A549 (cell line): ENCODE data around the gene NUTM2F. TPM values are rescaled to one million over a fixed set of nuclear protein-coding genes. Genes with fewer than 3 reads are reported as not detected.

ENCODE experiments used
- ATAC-seq, 2 experiments: fragments of 200-7000 bp in 1 of 2; fragments of >200 bp in 1 of 2; cut with Nextera tagmentation in 1 of 2; cut with Tn5 transposase in 1 of 2; 3 replicates each; pipeline versions ENCODE4 v1.8.0 to v1.9.1; 2018 to 2020; ENCODE audit warnings: mild to moderate bottlenecking in 1 of 2, moderate library complexity in 1 of 2
- CTCF ChIA-PET: fragments of 300-600 bp; sonication (Branson Sonifier 250); formaldehyde crosslinking; extraction: SDS; loops from one replicate; lab custom pipeline; 2021; ENCODE audit warnings: antibody characterized with exemption, inconsistent platforms; lab: Yijun Ruan, JAX
- POLR2A ChIA-PET: fragments of 350-600 bp; formaldehyde crosslinking; extraction: SDS; loops from one replicate; lab custom pipeline; 2021; ENCODE audit warnings: antibody characterized with exemption, inconsistent platforms; lab: Yijun Ruan, JAX
- DNase-seq, 2 experiments: peaks; one replicate each; pipeline versions ENCODE4 v3.0.0 to v3.0.0-alpha.2; 2011 to 2016; ENCODE audit warnings: low read depth in 1 of 2, low spot score in 1 of 2
- FAIRE-seq: peaks from 2 replicates; lab custom pipeline; 2011; peaks lifted over from hg19 to GRCh38; lab: Jason Lieb, UNC
- H3K27ac ChIP-seq, 2 experiments: fragments of >200 bp; sonication (Bioruptor Twin); formaldehyde crosslinking; 3 replicates each; pipeline ENCODE4 v1.5.1; 2016 to 2017
- H3K4me1 ChIP-seq: fragments of >200 bp; sonication (Bioruptor Twin); formaldehyde crosslinking; 3 replicates; pipeline ENCODE4 v1.6.1; 2016
- H3K4me2 ChIP-seq: fragments of >200 bp; sonication (Bioruptor Twin); formaldehyde crosslinking; 3 replicates; pipeline ENCODE4 v1.6.1; 2016
- H3K4me3 ChIP-seq: fragments of >200 bp; sonication (Bioruptor Twin); formaldehyde crosslinking; 3 replicates; pipeline ENCODE4 v1.5.1; 2016
- H3K9me3 ChIP-seq: fragments of >200 bp; sonication (Bioruptor Twin); formaldehyde crosslinking; 3 replicates; pipeline ENCODE4 v1.6.1; 2016
- ATOH8 ChIP-seq: fragments of 250-450 bp; sonication (Bioruptor Pico); IDR thresholded peaks from 2 replicates; pipeline ENCODE4 v1.5.0; 2020; ENCODE audit warnings: low read depth, mild to moderate bottlenecking, moderate library complexity
- BCL3 ChIP-seq: fragments of >200 bp; sonication (Bioruptor Twin); formaldehyde crosslinking; IDR thresholded peaks from 3 replicates; pipeline ENCODE4 v1.6.1; 2016
- CBX2 ChIP-seq: fragments of 200-600 bp; sonication (generic); IDR thresholded peaks from 2 replicates; pipeline ENCODE4 v1.6.1; 2016; ENCODE audit warnings: low read depth, mild to moderate bottlenecking, borderline replicate concordance
- CBX8 ChIP-seq: fragments of 200-600 bp; sonication (generic); IDR thresholded peaks from 2 replicates; pipeline ENCODE4 v1.6.1; 2016
- CEBPB ChIP-seq, 2 experiments: fragments of >200 bp in 1 of 2; sonication (Bioruptor Twin) in 1 of 2; formaldehyde crosslinking in 1 of 2; IDR thresholded peaks; 2 replicates each; pipeline ENCODE4 v1.6.1; 2012 to 2016
- CHD4 ChIP-seq: fragments of 200-600 bp; sonication (generic); IDR thresholded peaks from 2 replicates; pipeline ENCODE4 v1.6.1; 2016; ENCODE audit warnings: antibody characterized with exemption, mild to moderate bottlenecking, borderline replicate concordance
- E2F6 ChIP-seq: IDR thresholded peaks from 2 replicates; pipeline ENCODE4 v1.6.1; 2012; ENCODE audit warnings: low read depth, borderline replicate concordance
- EHMT2 ChIP-seq: fragments of 200-600 bp; sonication (generic); IDR thresholded peaks from 2 replicates; pipeline ENCODE4 v1.6.1; 2016; ENCODE audit warnings: antibody characterized with exemption, low read depth, mild to moderate bottlenecking, moderate library complexity
- FOSL2 ChIP-seq, 2 experiments: fragments of 450-650 bp in 1 of 2; fragments of >200 bp in 1 of 2; sonication (Bioruptor Twin) in 1 of 2; formaldehyde crosslinking; IDR thresholded peaks; 2 replicates each; pipeline versions ENCODE4 v1.5.0 to v1.6.1; 2016 to 2020; ENCODE audit warnings: mild to moderate bottlenecking in 1 of 2, moderate library complexity in 1 of 2
- HMGXB4 ChIP-seq: fragments of 250-450 bp; sonication (Bioruptor Pico); IDR thresholded peaks from 2 replicates; pipeline ENCODE4 v1.5.0; 2021; ENCODE audit warnings: mild to moderate bottlenecking, moderate library complexity, borderline replicate concordance
- HOXA7 ChIP-seq: fragments of 250-450 bp; sonication (Bioruptor Pico); IDR thresholded peaks from 2 replicates; pipeline ENCODE4 v1.5.0; 2020; ENCODE audit warnings: mild to moderate bottlenecking, moderate library complexity
- JUNB ChIP-seq: fragments of >200 bp; sonication (Bioruptor Twin); formaldehyde crosslinking; IDR thresholded peaks from 2 replicates; pipeline ENCODE4 v1.6.1; 2016
- KDM1A ChIP-seq: fragments of 200-600 bp; sonication (generic); IDR thresholded peaks from 2 replicates; pipeline ENCODE4 v1.6.1; 2016; ENCODE audit warnings: low read depth, mild to moderate bottlenecking
- MAFK ChIP-seq: fragments of 450-650 bp; IDR thresholded peaks from 2 replicates; pipeline ENCODE4 v1.6.1; 2014; ENCODE audit not compliant: partially characterized antibody
- MYC ChIP-seq: IDR thresholded peaks from 2 replicates; pipeline ENCODE4 v1.6.1; 2012; ENCODE audit warnings: mild to moderate bottlenecking, inconsistent platforms, low read length, improper control_type of control experiment, borderline replicate concordance
- NFE2L2 ChIP-seq: fragments of 150-350 bp; conservative IDR thresholded peaks from 2 replicates; pipeline ENCODE4 v1.6.1; 2014; ENCODE audit warnings: low read length
- NPAS2 ChIP-seq: fragments of 250-450 bp; sonication (Bioruptor Pico); IDR thresholded peaks from 2 replicates; pipeline ENCODE4 v1.8.0; 2022; ENCODE audit warnings: mild to moderate bottlenecking, moderate library complexity, borderline replicate concordance
- PBX3 ChIP-seq: IDR thresholded peaks from 2 replicates; pipeline ENCODE4 v1.6.1; 2012
- RFX5 ChIP-seq: fragments of 450-650 bp; IDR thresholded peaks from 2 replicates; pipeline ENCODE4 v1.7.1; 2014; ENCODE audit warnings: antibody characterized with exemption, mild to moderate bottlenecking, moderate library complexity
- SMC3 ChIP-seq: fragments of >200 bp; sonication (Bioruptor Twin); formaldehyde crosslinking; IDR thresholded peaks from 3 replicates; pipeline ENCODE4 v1.6.1; 2018; ENCODE audit warnings: inconsistent platforms
- SREBF2 ChIP-seq: fragments of 450-650 bp; IDR thresholded peaks from 2 replicates; pipeline ENCODE4 v1.6.1; 2014; ENCODE audit warnings: mild to moderate bottlenecking, moderate library complexity
- TFCP2L1 ChIP-seq: fragments of 250-450 bp; sonication (Bioruptor Pico); IDR thresholded peaks from 2 replicates; pipeline ENCODE4 v1.5.0; 2021; ENCODE audit warnings: mild to moderate bottlenecking
- ZFP36 ChIP-seq: fragments of 450-650 bp; IDR thresholded peaks from 2 replicates; pipeline ENCODE4 v1.6.1; 2014; ENCODE audit warnings: borderline replicate concordance; ENCODE audit not compliant: partially characterized antibody
- WGBS: methylation state at CpG from one replicate; pipeline ENCODE4 v1.1.6; 2017; ENCODE audit errors: missing lambda C conversion rate; 5-methylcytosine and 5-hydroxymethylcytosine counted together
- polyA plus RNA-seq, 4 experiments: library from polyadenylated mRNA; depleted of rRNA in 3 of 4; stranded (reverse); fragments of >200 nt; fragmentation: RNase III in 1 of 4; extraction: RNeasy Plus Mini Kit Qiagen cat#74134 plus additional on column Dnase treatment in 1 of 4; gene quantifications; 2 replicates in 3 of 4; 3 replicates in 1 of 4; pipeline ENCODE4 v1.2.3, GENCODE V29; 2011 to 2017

Gene NUTM2F
- polyA plus RNA-seq, 2 of the 4 experiments (the other 2 are of a cell fraction) = not detected

GRCh38 chr9:94289691-94290090 lies 38.8 kb downstream of the NUTM2F start:
- no peaks in the 10 kb centered on the region for H3K4me1 ChIP-seq
- POLR2A ChIA-PET = no interaction called here
- no peak for ATAC-seq

GRCh38 chr9:94287877-94288513 lies 40.4 kb downstream of the NUTM2F start:
- H3K27ac ChIP-seq = no peak overlapping the region
- H3K4me3 ChIP-seq = no peak overlapping the region
- no peaks in the 10 kb centered on the region for H3K4me1 ChIP-seq
- no peak for TF ChIP-seq CBX2
- no peak for TF ChIP-seq E2F6
- TF ChIP-seq ATOH8 (CRISPR knock-in tag) = no peak
- no peak for TF ChIP-seq MAFK
- no peak for TF ChIP-seq NFE2L2
- TF ChIP-seq FOSL2 (IDR thresholded peaks at IDR 0.05) = no peak
- no peak for TF ChIP-seq FOSL2 (CRISPR knock-in tag; IDR thresholded peaks at IDR 0.05)
- TF ChIP-seq HOXA7 = no peak
- TF ChIP-seq TFCP2L1 = no peak
- TF ChIP-seq RFX5 = no peak
- no peak for TF ChIP-seq CBX8
- no peak for TF ChIP-seq CEBPB (IDR thresholded peaks at IDR 0.05)
- no peak for TF ChIP-seq SREBF2
- no peak for TF ChIP-seq CHD4
- TF ChIP-seq HMGXB4 (CRISPR knock-in tag) = no peak
- CTCF ChIA-PET = interaction anchor here (1.0 kb wide), 1 partner anchor 74 kb away, joined by 3 read pairs; no protein-coding TSS in a partner anchor
- ATAC-seq (no peak), FAIRE-seq (no peak), DNase-seq (no peak)
- no peaks in the 10 kb centered on the region for H3K9me3 ChIP-seq
- H3K4me2 ChIP-seq = no peak overlapping the region
- POLR2A ChIA-PET = no interaction called here
- 93% methylated on average over 7 of the region's 7 CpGs for WGBS

More at GRCh38 chr9:94289691-94290090, 38.8 kb downstream of the NUTM2F start:
- DNase-seq (no peak), FAIRE-seq (no peak)
- H3K9me3 ChIP-seq = no peaks in the 10 kb centered on the region
- no peak overlapping the region for H3K4me2 ChIP-seq
- no peak overlapping the region for H3K27ac ChIP-seq
- CTCF ChIA-PET = no interaction called here
- TF ChIP-seq CBX2 = no peak
- no peak for TF ChIP-seq CEBPB (IDR thresholded peaks at IDR 0.05)
- TF ChIP-seq E2F6 = no peak
- TF ChIP-seq BCL3 = no peak
- TF ChIP-seq SMC3 = no peak
- no peak for TF ChIP-seq PBX3
- no peak for TF ChIP-seq JUNB
- no peak for TF ChIP-seq MYC
- no peak for TF ChIP-seq KDM1A
- no peak for TF ChIP-seq ZFP36
- TF ChIP-seq NPAS2 (CRISPR knock-in tag) = no peak
- TF ChIP-seq ATOH8 (CRISPR knock-in tag) = no peak
- no peak for TF ChIP-seq EHMT2
- WGBS = 97% methylated on average over 2 of the region's 2 CpGs
- no peak overlapping the region for H3K4me3 ChIP-seq
